NCI-H2029 (cell line): ENCODE data around the gene PTPRK.
"Not testable (repeated sequence)": the region's sequence is repeated elsewhere in the genome, so short reads cannot be mapped to it uniquely, and the experiment has no call there.

Source experiments
- DNase-seq: peaks from one replicate; lab custom pipeline; 2025; lab: John Stamatoyannopoulos, UW

Gene PTPRK

DNA sequence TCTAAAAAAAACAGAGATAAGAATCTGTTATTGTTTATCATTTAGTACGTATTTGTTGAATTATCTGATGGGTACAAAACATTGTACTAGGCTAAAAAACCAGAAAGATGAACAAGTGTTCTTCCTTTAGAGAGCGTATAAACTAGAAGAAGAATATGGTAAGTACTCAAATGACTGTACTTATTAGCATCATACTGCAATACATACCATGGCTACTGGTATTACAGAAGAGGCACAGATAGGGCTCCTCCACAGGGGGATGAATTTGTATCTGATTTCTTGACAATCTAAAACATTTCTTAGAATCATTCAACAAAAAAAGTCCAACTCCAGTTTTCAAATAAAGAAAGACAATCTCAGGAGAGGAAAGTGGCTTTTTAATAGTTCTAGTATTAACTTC, 501.6 kb downstream of the PTPRK start:
- DNase-seq, result no peak

DNA sequence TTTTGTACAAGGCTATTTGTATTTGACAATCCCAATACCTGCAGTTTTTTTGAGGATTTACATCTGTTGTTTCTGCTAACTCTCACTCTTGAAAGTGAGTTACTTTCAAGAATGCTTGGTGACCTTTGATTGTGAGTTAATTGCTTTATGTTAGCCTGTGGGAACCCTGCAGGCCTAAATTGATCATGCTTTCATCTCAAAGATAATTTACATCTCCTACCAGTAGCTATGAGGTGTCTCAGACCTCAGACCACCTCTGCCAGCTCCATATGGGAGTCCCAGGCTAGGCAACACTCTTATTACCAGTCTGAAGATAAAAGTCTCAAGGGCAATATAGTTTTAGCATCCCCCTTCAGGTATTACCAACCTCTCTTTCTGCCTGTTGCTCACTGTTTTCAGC, 503.1 kb downstream of the PTPRK start:
- no peak for DNase-seq

DNA sequence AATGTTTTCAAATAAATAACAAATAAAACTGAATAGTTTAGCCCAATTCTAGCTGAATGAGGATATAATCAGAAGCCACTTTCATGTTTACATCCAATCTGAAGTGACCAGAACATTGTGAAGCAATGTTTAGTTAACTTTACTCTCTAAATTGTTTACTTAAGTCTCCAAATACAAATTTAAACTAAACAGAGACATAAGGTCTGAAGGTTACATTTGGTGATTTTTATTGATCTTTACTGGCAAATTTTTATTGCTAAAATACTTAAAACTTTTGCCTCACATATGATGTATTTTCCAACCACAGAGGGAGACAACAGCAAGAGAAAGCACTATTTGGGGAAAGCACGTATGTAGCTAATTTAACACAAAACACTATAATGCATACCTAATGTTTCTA, 512.7 kb downstream of the PTPRK start:
- DNase-seq, result no peak

DNA sequence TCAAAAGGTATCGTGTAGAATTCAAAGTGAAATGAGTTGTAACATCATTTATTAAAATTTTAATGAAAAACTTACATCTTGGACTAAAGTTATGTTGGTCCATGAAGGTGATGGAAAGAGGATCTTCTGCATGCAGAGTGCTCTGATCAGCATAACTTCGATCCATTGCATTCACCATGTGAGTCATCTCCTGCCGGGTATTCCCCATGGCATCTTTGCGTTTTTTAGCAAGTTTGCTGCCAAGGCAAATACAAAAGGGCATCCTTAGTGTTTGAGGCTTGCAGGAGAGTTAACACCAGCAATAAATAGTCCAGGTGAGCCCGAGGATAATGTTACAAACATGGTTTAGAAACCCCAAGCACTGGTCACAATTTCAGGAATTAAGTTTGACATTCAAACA, 515.4 kb downstream of the PTPRK start:
- no peak for DNase-seq

DNA sequence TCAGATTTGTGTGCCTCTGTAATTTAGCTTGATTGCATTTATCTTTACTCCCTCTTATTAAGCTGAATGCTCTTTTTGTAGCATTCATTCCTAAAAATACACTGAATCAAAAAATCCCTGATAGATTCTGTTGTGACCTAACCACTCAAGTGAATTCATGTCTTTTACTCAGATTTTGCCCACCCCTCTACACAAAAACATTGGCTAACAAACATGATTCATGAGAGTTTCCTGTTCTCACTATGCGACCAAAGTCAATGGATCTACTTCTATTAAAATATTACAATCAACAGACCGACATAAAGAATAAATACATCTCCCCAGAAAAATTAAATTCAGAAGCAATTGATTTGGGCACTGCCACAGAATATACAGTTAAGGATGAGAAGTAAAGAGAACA, 520.0 kb downstream of the PTPRK start:
- no peak for DNase-seq

DNA sequence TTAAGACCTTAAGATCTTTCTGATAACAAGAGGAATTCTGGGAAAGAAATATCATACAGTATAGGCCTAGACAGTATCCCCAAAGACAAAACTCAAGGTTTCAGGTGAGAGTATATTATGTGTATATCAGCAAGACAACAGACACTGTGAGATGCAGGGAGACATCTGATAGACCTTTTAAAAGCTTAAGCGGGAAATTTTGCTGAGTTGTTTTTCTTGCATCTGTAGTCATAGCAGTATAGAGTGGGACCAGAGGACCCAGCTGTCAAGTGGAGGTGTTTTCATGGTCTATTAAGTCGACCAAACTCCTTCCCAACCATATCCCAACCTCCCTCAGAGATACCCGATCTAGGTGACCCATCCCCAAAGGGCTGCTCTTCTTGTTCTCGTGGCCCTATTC, 521.4 kb downstream of the PTPRK start:
- DNase-seq, result no peak

DNA sequence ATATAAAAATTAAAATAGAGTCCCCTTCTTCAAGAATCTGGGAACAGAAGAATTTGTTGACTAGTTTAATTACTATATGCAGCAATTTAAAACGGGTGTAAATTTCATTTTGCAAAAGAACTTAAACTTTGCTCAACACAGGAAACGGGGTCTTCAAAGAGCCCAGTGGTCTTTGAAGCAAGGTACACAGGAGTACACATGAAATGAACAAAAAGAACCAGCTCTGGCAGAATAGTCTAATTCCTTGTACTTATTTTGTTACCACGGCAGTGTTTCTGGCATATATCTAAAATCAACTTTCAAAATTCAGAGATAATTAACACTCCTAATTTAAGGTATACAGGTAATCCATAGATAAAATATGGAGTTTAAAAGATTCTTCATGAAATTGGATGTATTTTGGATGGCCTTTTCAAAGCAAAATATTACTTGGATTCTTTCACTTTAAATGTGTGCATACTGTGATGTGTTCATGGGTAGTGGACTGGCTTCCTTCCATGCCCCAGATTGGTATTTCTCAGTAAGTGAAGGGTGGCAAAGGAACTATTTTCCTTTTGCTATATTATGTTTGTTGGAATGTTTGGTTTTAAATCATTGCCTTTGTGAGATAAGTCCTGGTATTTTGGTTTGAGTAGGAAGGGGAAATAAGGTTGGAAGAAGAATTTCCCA, 522.8 kb downstream of the PTPRK start:
- no peak for DNase-seq

DNA sequence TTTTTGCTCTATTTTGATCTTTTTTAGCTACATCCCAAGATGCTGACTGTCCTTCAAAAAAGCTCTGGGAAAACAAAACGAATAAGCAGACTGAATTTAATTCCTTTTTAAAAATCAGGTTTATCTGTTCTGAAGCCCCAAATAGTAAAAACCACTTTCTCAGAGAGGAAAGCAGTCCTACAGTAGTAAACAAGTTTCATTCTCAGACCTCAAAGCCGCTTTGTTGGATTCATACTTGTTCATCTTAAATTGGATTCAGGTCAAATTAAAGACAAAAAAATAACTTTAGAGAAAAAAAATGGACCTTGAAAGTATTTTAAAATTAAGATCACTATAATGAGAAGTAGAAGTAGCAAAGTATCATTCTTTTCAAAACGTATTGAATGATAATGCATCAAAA, 523.5 kb downstream of the PTPRK start:
- DNase-seq, result no peak

DNA sequence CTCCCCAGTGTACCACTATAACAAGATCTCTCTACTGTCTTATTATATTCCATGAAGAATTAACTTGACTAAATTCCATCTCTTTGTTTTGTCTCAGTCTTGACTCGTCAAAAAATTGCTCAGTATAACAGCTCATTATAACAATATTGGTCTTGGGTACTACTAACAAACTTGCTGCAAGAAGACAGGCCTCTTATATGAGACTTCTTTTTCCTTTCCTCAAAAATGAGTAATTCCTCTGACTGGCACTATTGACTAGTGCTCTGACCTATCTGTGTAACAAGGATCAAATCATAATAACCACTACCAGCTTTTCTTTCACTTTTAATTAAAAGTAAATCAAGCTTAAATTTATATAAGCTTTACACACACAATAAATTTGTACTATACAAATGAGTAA, 528.3 kb downstream of the PTPRK start:
- DNase-seq, result no peak

DNA sequence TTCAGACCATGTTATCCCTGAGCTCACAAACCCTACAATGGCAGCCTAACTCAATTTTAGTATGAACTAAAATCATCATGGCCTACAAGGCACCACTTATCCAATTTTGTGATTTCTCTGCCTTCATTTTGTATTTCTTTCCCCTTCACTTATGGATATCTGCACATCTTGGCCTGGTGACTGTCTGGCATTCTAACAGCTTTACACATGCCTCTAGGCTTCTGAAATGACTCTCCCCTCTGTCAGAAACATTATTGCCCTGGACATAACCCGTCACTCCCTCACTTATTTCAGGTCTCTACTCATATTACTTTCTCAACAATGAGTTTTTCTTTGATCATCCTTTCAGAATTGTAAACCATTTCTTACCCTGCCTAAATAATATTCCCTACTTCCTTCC, 530.3 kb downstream of the PTPRK start:
- no peak for DNase-seq

DNA sequence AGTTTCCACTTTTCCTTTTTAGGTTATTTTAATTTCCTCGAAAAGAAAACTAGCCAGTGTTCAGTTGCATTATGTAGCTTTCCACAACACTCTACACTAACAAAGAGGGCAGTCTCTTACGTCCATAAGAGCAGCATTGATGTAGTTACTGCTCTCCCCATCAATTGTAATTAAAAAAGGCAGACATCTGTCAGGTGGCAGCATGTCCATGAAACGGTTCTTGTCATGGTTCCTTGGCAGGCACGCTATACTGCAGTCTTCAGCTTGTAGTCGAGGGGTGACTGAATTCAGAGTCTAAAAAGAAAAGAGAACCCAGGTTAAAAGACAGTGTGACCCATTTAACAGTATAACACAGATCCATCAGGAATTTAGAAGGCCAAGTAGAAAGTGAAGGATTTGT, 539.4 kb downstream of the PTPRK start:
- no peak for DNase-seq

DNA sequence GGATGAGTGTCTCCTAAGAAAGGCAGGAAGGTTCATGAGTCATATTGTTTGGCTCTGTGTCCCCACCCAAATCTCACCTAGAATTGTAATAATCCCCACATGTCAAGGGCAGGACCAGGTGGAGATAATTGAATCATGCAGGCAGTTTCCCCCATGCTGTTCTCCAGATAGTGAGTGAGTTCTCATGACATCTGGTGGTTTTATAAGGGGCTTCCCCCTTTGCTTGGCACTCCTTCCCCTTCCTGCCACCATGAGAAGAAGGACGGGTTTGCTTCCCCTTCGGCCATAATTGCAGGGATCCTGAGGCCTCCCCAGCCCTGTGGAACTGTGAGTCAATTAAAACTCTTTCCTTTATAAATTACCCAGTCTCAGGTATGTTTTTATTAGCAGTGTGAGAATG, 542.2 kb downstream of the PTPRK start:
- DNase-seq, result not testable (repeated sequence)

DNA sequence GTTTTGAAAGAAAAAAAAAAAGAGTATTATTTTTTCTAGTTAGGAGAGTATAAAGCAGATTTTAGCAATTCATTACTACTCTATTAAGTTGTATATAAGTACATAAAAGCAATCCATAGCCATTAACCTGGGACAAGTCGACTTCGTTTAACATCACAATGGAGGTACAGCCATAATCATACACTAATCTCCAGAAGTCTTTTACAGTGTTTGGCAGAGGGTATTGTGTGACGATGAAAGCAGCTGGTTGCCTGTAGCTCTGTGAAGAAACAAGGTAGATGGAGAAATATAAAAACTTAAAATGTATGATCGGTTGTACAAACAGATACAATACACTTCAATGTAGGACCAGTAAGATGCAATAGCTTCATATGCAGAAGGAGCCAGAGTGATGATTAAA, 543.6 kb downstream of the PTPRK start:
- no peak for DNase-seq

DNA sequence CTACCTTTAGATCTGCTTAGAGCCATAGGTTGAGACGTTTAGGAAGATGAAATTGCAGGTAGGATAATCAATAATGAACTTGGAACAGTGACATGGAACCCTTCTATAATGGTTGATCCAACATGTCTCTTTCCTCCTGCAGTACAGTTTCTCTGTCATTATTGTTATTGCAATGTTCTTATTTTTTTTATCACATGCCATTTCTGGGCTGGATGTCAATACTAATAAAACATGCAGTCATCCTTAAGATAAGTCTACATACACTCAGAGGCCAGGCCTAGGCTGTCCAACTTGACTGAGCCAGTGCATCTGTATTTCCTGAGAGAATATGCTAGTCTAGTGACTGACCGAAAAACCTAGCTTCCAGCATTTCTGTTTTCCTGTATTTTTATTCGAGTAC, 544.3 kb downstream of the PTPRK start:
- DNase-seq, result no peak

DNA sequence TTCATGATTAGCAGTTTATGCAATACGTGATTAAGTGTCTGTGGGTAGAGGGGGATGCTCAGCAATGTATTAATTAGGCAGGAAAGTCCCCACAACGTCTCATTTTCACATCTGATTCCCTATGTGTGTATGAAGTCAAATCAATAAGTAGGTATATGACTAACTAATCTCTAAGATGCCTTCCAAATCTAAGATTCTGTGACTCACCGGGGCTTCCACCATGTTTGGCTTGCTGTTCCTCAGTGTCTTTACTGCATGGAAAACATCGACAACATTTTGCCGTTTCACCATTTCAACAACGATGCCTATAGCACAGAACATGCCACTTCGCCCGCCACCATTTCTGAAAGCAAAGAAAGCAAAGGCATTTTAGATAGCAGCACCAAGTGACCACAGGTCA, 547.6 kb downstream of the PTPRK start:
- DNase-seq, result no peak

DNA sequence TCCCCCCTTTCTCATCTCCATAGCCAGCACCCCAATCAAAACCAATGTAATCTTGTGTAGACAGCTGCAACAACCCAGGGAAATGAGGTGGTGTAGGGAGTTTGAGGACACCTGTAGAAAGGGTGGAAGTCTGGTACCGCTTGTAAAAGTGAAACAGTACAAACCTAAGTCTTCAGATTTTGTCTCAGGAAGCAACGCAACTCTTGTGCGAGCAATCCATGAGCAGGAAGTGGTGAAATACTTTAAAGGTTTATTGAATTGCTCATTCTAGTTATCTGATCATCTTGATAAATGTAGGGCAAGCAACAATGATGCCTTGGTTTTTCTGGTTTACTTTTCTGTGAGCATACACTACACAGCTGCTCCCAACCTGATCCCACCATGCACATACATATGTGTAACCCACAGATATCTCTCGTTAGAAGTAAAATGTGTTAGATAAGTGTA, 548.4 kb downstream of the PTPRK start:
- DNase-seq, result no peak

DNA sequence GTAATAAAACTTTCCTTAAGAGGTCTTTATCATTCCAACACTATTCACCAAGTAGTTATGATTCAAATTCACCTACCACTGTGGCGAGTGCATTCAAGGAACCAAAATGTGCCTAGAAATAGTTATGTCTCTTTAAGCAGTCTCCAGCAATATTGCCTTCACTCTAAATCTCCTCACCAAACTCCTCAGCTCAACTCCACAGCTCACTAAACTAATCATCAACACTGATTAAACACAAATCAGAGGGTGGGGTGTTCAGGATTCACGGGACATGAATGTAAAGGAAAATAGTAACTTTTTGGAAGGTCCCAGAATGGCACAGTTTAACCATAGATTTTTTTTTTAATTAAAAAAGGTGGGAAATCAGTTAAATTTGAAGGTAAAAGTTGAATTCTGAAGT, 549.0 kb downstream of the PTPRK start:
- DNase-seq, result no peak

DNA sequence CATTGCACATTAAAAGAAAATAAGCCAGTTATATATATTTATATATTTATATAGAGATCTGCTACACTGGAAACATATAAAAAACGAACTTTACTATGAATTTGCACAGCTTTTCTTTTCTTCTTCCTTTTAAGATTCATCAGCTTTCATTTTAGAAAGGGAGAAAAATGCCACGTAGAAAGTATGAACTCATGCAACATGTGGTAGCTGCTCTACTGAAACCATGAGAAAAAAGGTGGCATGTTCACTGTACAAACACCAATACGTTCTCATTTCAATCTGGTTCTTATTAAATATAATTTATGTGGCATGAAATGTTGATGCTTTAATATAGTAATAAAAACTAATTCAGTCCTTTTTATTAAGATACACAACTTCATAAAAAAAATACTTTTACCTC, 550.7 kb downstream of the PTPRK start:
- no peak for DNase-seq

DNA sequence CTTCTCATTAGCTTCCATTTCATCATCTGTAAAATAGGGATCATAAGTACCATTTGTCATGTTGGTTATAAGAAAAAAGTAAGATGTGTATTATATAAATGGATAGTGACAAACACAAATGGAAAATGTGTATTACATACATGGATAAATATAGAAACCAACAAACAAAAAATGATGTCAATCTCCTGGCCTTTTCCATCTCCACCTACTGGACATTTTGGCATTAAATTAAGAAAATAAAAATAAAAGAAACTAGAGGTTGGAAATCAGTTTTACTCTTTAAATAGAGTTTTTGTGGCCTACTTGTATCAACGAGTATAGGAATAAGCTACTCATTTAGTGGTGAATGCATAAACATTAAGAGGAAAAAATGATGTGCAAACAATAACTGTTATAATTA, 552.0 kb downstream of the PTPRK start:
- DNase-seq, result no peak

DNA sequence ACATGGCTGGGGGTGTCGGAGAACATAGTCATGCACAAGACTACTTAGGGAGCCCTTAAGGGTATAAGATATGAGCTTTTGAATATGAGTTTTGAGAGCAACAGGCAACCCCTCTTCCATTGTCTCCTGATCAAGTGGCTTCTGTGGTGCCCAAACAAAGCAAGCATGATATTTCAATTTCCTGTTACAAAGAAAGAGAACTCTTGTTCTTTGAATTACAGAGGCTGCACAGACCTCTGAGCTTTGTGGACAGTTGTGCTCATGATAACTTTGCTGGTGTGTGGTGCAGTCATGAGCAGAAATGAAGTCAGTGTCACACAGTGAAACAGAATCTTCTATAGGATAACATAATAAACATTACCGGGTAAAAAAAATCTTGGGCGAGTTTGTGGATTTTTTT, 552.7 kb downstream of the PTPRK start:
- DNase-seq, result no peak

DNA sequence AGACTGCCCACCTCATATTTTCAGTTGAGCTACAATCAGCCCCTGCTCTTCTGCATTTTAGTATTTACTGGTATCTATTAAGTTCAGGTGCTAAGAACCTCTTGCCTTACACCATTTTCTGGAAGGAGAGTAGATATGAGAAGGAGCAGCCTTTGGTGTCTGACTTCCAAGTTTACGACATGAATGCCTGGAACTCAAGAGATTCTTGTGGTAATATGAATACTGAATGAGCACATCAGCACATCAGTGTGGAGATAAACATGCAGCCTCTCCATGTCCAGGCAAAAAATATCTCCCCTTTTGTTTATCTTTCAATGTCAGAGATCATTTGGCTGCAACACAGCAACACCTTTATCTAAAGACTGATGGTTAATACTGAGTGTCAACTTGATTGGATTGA, 553.8 kb downstream of the PTPRK start:
- no peak for DNase-seq

DNA sequence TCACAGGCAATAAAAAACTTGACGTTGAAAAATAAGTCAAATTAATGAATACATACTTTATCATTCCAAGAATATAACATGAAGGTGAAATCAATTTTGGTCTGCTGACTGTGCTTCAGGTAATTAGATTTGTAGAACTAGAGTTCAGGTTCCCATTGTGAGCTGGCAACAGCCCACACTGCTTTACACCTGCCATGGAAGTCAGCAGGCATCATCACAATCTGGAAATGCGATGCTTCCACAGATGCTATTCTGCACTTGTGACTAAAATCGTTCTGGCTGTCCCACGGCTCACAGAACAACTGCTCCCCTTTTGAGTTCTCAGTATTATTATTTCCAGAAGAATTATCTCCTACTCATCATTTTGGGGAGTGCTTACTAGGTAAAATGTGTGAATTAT, 556.9 kb downstream of the PTPRK start:
- no peak for DNase-seq

DNA sequence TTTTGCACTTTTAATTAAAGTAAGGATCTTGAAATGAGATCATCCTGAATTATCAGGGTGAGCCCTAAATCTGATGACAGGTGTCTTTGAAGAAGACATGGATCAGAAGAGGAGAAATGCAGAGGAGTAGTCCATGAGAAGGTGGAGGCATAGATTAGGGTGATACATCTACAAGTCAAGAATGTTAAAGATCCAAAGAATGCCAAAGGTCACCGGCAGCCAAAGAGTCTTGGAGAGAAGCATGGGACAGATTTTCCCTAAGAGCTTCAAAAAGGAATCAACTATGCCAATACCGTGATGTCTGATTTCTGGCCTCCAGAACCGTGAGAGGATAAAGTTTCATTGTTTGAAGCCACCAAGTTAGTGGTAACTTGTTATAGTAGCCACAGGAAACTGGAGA, 560.5 kb downstream of the PTPRK start:
- DNase-seq, result no peak

DNA sequence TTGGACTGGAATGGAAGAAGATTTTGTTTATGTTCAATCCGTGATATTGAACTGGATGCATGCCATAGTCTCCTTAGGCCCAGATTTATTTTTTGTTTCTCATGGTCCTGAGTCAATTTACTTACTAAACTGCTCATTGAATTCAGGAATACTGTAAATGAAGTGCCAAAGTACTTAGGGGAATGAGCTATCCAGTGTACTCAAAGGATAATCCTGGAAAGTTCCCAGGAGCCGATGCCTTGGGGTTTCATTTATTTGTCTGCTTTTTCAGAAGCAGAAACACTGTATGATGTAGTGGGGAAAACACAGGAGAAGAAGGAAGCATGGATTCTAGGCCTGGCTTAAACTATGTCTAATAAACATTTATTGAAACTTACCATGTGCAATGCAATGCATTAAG, 563.4 kb downstream of the PTPRK start:
- DNase-seq, result no peak
